ENCODE results near the gene PCK1.

Gene PCK1

GRCh38 chr20:57562541-57563465 is 1.9 kb downstream of the PCK1 start:
- Histone ChIP-seq H3K27me3 (replicated peaks; ENCODE audit: control insufficient read depth, insufficient read depth, low read length) (peaks cover 14% of the 10 kb centered on the region), H3K4me1 (ENCODE audit: control insufficient read depth, insufficient read depth, low read length) (peaks cover 20% of the 10 kb centered on the region), H3K9ac (ENCODE audit: low read length) (peak overlapping the region; percentile 63), H3K4me3 (ENCODE audit: low read length) (peak overlapping the region; percentile 65), H3K36me3 (ENCODE audit: control insufficient read depth, insufficient read depth, low read length, severe bottlenecking) (peaks cover 24% of the 10 kb centered on the region), H3K9me3 (ENCODE audit: control insufficient read depth, low read length) (no peaks in the 10 kb centered on the region)
- DNase-seq (ENCODE audit: low read depth) = no peak

GRCh38 chr20:57563522-57563921 is 2.6 kb downstream of the PCK1 start:
- Histone ChIP-seq H3K27me3 (replicated peaks; ENCODE audit: control insufficient read depth, insufficient read depth, low read length) (peaks cover 8% of the 10 kb centered on the region), H3K4me3 (ENCODE audit: low read length) (peak overlapping the region; percentile 65), H3K9ac (ENCODE audit: low read length) (no peak overlapping the region), H3K9me3 (ENCODE audit: control insufficient read depth, low read length) (no peaks in the 10 kb centered on the region), H3K36me3 (ENCODE audit: control insufficient read depth, insufficient read depth, low read length, severe bottlenecking) (peaks cover 24% of the 10 kb centered on the region), H3K4me1 (ENCODE audit: control insufficient read depth, insufficient read depth, low read length) (peaks cover 19% of the 10 kb centered on the region)
- DNase-seq (ENCODE audit: low read depth) = no peak

GRCh38 chr20:57564180-57564802 is 3.4 kb downstream of the PCK1 start:
- Histone ChIP-seq H3K4me1 (ENCODE audit: control insufficient read depth, insufficient read depth, low read length) (peaks cover 20% of the 10 kb centered on the region), H3K9ac (ENCODE audit: low read length) (no peak overlapping the region), H3K36me3 (ENCODE audit: control insufficient read depth, insufficient read depth, low read length, severe bottlenecking) (peaks cover 26% of the 10 kb centered on the region), H3K9me3 (ENCODE audit: control insufficient read depth, low read length) (no peaks in the 10 kb centered on the region), H3K27me3 (replicated peaks; ENCODE audit: control insufficient read depth, insufficient read depth, low read length) (peaks cover under 1% of the 10 kb centered on the region), H3K4me3 (ENCODE audit: low read length) (peak overlapping the region; percentile 65)
- DNase-seq (ENCODE audit: low read depth) = no peak

GRCh38 chr20:57564951-57565642 is 4.2 kb downstream of the PCK1 start:
- peaks cover 26% of the 10 kb centered on the region for H3K36me3 ChIP-seq (ENCODE audit: control insufficient read depth, insufficient read depth, low read length, severe bottlenecking)
- peak overlapping the region; percentile 15 for H3K9ac ChIP-seq (ENCODE audit: low read length)
- DNase-seq (ENCODE audit: low read depth) = no peak
- H3K27me3 ChIP-seq (replicated peaks; ENCODE audit: control insufficient read depth, insufficient read depth, low read length) = no peaks in the 10 kb centered on the region
- no peaks in the 10 kb centered on the region for H3K9me3 ChIP-seq (ENCODE audit: control insufficient read depth, low read length)
- peak overlapping the region; percentile 65 for H3K4me3 ChIP-seq (ENCODE audit: low read length)
- H3K4me1 ChIP-seq (ENCODE audit: control insufficient read depth, insufficient read depth, low read length) = peaks cover 20% of the 10 kb centered on the region

GRCh38 chr20:57566399-57566798 is 5.5 kb downstream of the PCK1 start:
- Histone ChIP-seq H3K4me1 (ENCODE audit: control insufficient read depth, insufficient read depth, low read length) (peaks cover 16% of the 10 kb centered on the region), H3K9me3 (ENCODE audit: control insufficient read depth, low read length) (no peaks in the 10 kb centered on the region), H3K4me3 (ENCODE audit: low read length) (no peak overlapping the region), H3K27me3 (replicated peaks; ENCODE audit: control insufficient read depth, insufficient read depth, low read length) (no peaks in the 10 kb centered on the region), H3K9ac (ENCODE audit: low read length) (peak overlapping the region; percentile 33), H3K36me3 (ENCODE audit: control insufficient read depth, insufficient read depth, low read length, severe bottlenecking) (peaks cover 26% of the 10 kb centered on the region)
- DNase-seq (ENCODE audit: low read depth) = no peak

DNA sequence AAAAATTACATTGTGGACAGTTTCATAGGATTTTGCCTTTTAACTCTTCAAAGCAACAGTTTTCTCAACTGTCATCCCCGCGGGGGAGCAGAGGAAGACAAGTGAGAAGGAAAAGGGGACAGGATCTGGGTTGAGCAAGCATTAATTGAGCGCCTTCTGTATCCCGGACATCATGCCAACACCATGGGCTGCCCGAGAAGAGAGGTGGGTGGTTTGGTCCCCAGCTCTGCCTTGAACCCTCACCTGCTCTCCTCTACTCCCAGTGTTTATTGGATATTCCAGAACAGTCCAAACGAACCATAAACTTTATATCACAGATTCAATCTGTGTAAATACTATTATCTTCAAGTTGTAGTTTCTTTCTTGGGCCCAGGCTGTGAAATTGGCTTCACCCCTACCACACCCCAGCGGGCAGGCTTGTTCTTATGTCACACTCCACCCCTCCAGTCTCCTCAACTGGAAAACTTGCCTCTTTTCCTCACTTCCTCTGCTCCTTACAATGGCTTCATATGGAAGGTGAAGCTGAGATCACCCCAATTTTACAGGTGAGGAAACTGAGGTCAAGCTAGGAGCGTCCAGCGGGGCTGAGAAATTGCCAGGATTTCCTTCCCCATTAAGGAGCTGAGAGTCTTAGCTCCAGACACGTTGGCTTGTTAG is 6.0 kb downstream of the PCK1 start:
- no peaks in the 10 kb centered on the region for H3K27me3 ChIP-seq (replicated peaks; ENCODE audit: control insufficient read depth, insufficient read depth, low read length)
- H3K9ac ChIP-seq (ENCODE audit: low read length) = peak overlapping the region; percentile 33
- no peak overlapping the region for H3K4me3 ChIP-seq (ENCODE audit: low read length)
- H3K36me3 ChIP-seq (ENCODE audit: control insufficient read depth, insufficient read depth, low read length, severe bottlenecking) = peaks cover 26% of the 10 kb centered on the region
- H3K4me1 ChIP-seq (ENCODE audit: control insufficient read depth, insufficient read depth, low read length) = peaks cover 16% of the 10 kb centered on the region
- H3K9me3 ChIP-seq (ENCODE audit: control insufficient read depth, low read length) = no peaks in the 10 kb centered on the region
- no peak for DNase-seq (ENCODE audit: low read depth)

DNA sequence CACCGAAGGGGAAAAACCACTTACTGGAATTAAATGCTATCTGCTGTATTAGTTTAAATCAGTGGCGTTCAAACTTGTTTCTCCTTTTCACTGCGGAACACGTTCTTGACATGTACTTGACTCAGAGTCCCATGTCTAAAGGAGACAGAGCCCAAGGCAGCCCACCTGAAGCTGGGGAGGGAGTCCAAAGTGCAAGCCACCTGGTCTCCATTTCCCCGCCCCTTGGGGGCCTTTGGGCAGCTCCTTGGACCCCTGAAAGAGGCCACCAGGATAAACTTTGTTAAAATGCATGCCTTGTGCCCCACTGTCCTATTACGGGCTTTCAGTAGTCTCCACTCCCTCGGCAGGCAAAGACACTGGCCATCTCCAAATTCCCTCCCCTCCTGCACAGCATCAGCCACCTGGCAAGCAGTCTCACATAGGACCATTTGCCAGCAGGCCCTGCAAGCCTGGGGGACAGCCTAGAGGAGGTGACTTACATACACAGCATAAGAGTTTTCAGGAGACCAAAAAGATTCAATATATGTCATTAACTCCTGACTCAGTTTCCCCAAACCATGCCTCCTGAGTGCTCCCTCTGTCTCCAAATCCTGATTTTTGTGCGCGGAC is 6.7 kb downstream of the PCK1 start:
- H3K9ac ChIP-seq (ENCODE audit: low read length) = no peak overlapping the region
- peaks cover 26% of the 10 kb centered on the region for H3K36me3 ChIP-seq (ENCODE audit: control insufficient read depth, insufficient read depth, low read length, severe bottlenecking)
- H3K9me3 ChIP-seq (ENCODE audit: control insufficient read depth, low read length) = no peaks in the 10 kb centered on the region
- peaks cover 3% of the 10 kb centered on the region for H3K27me3 ChIP-seq (replicated peaks; ENCODE audit: control insufficient read depth, insufficient read depth, low read length)
- peaks cover 16% of the 10 kb centered on the region for H3K4me1 ChIP-seq (ENCODE audit: control insufficient read depth, insufficient read depth, low read length)
- DNase-seq (ENCODE audit: low read depth) = no peak
- H3K4me3 ChIP-seq (ENCODE audit: low read length) = no peak overlapping the region

- no peaks in the 10 kb centered on the region for H3K9me3 ChIP-seq (ENCODE audit: control insufficient read depth, low read length)
- peaks cover 7% of the 10 kb centered on the region for H3K27me3 ChIP-seq (replicated peaks; ENCODE audit: control insufficient read depth, insufficient read depth, low read length)
- peaks cover 26% of the 10 kb centered on the region for H3K36me3 ChIP-seq (ENCODE audit: control insufficient read depth, insufficient read depth, low read length, severe bottlenecking)
- peaks cover 16% of the 10 kb centered on the region for H3K4me1 ChIP-seq (ENCODE audit: control insufficient read depth, insufficient read depth, low read length)
- peak overlapping the region; percentile 13 for H3K4me3 ChIP-seq (ENCODE audit: low read length)
- no peak overlapping the region for H3K9ac ChIP-seq (ENCODE audit: low read length)
- no peak for DNase-seq (ENCODE audit: low read depth)
Measured at GRCh38 chr20:57568088-57568896, 7.4 kb downstream of the PCK1 start.

DNA sequence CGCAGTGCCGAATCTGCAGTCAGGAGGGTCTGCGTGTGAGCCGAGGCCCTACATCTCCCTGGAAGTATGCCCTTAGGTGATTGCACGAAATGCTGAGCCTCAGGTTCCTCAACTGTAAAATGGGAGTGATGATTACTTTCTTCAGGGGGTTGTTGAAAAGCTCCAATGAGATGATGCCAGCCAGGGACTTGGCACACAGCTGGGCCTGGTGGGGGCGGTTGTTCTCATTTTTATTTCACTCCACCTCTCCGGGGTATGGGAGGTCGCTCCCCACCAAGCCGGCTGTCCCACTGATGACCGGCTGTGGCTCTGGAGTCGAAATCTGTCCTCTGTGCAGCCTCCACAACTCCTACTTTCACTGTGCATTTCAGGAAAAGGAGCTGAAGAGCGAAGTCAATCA is 8.1 kb downstream of the PCK1 start:
- no peak for DNase-seq (ENCODE audit: low read depth)
- Histone ChIP-seq H3K36me3 (ENCODE audit: control insufficient read depth, insufficient read depth, low read length, severe bottlenecking) (peaks cover 21% of the 10 kb centered on the region), H3K9me3 (ENCODE audit: control insufficient read depth, low read length) (no peaks in the 10 kb centered on the region), H3K4me1 (ENCODE audit: control insufficient read depth, insufficient read depth, low read length) (peaks cover 16% of the 10 kb centered on the region), H3K27me3 (replicated peaks; ENCODE audit: control insufficient read depth, insufficient read depth, low read length) (peaks cover 14% of the 10 kb centered on the region), H3K4me3 (ENCODE audit: low read length) (no peak overlapping the region), H3K9ac (ENCODE audit: low read length) (no peak overlapping the region)

Data from adipocyte (in vitro differentiated cells).